Globus pallidus (tissue), 1 donor: ENCODE results near the gene ADARB2.
"Not testable (repeated sequence)": the region's sequence is repeated elsewhere in the genome, so short reads cannot be mapped to it uniquely, and the experiment has no call there.

Source experiments
- DNase-seq: peaks from one replicate; pipeline ENCODE4 v3.0.0-alpha.2; 2015; ENCODE audit warnings: low spot score

ADARB2 gene

GRCh38 chr10:1465418-1465911, 271.9 kb downstream of the ADARB2 start:
- no peak for DNase-seq

GRCh38 chr10:1464881-1465417, 272.4 kb downstream of the ADARB2 start:
- DNase-seq, result no peak

- DNase-seq, result not testable (repeated sequence)
Observed at GRCh38 chr10:1463971-1464370, 273.4 kb downstream of the ADARB2 start.

- no peak for DNase-seq
Observed at GRCh38 chr10:1462994-1463633, 274.2 kb downstream of the ADARB2 start.

GRCh38 chr10:1462521-1462920, 274.8 kb downstream of the ADARB2 start:
- no peak for DNase-seq

GRCh38 chr10:1462032-1462431, 275.3 kb downstream of the ADARB2 start:
- no peak for DNase-seq

GRCh38 chr10:1461016-1461415, 276.3 kb downstream of the ADARB2 start:
- DNase-seq, result no peak

GRCh38 chr10:1459664-1460063, 277.7 kb downstream of the ADARB2 start:
- not testable (repeated sequence) for DNase-seq

- DNase-seq, result no peak
Observed at GRCh38 chr10:1454951-1455350, 282.4 kb downstream of the ADARB2 start.

GRCh38 chr10:1454428-1454827, 282.9 kb downstream of the ADARB2 start:
- DNase-seq, result no peak

GRCh38 chr10:1452777-1453176, 284.5 kb downstream of the ADARB2 start:
- no peak for DNase-seq

GRCh38 chr10:1451941-1452340, 285.4 kb downstream of the ADARB2 start:
- no peak for DNase-seq

- no peak for DNase-seq
Observed at GRCh38 chr10:1451362-1451888, 285.9 kb downstream of the ADARB2 start.

- DNase-seq, result no peak
Observed at GRCh38 chr10:1449572-1450205, 287.6 kb downstream of the ADARB2 start.

- DNase-seq, result no peak
Observed at GRCh38 chr10:1449021-1449420, 288.3 kb downstream of the ADARB2 start.

GRCh38 chr10:1448252-1448930, 288.9 kb downstream of the ADARB2 start:
- DNase-seq, result no peak

GRCh38 chr10:1444826-1445225, 292.5 kb downstream of the ADARB2 start:
- no peak for DNase-seq

GRCh38 chr10:1440897-1441296, 296.4 kb downstream of the ADARB2 start:
- DNase-seq, result no peak

- no peak for DNase-seq
Observed at GRCh38 chr10:1434912-1435692, 302.2 kb downstream of the ADARB2 start.

GRCh38 chr10:1434202-1434601, 303.1 kb downstream of the ADARB2 start:
- DNase-seq, result no peak

GRCh38 chr10:1432161-1432560, 305.2 kb downstream of the ADARB2 start:
- no peak for DNase-seq

GRCh38 chr10:1431229-1431628, 306.1 kb downstream of the ADARB2 start:
- DNase-seq, result no peak
